GM15510 (cell line): Measurements from ENCODE around the gene PDS5B.

Experiments used
- POLR2A ChIP-seq: IDR thresholded peaks from 3 replicates; pipeline ENCODE4 v1.6.1; 2011; ENCODE audit warnings: borderline replicate concordance; ENCODE audit not compliant: insufficient read length; ENCODE audit errors: extremely low read depth

PDS5B gene

GRCh38 chr13:32587811-32588170 lies 1.5 kb downstream of the PDS5B start:
- no peak for TF ChIP-seq POLR2A

DNA sequence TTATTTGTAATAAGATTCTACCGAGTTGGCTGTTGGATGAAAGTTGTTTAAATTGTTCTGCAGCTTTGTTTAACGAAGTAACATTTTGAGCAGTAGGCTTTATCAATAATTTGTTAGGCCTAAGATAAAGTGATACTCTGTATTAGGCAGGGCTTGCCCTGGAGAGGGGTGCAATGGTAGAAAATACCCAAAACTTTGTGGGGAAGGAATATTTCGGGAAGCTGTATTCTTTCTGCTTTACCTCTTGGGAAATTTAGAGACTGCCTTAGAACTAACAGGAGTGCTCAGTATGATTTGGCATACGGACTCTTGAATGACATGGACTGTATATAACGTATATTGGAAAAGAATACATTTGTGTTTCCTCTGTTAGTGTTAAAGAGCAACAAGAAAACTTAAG lies 2.5 kb downstream of the PDS5B start:
- no peak for TF ChIP-seq POLR2A

GRCh38 chr13:32589471-32589870 lies 3.2 kb downstream of the PDS5B start:
- TF ChIP-seq POLR2A, result no peak

DNA sequence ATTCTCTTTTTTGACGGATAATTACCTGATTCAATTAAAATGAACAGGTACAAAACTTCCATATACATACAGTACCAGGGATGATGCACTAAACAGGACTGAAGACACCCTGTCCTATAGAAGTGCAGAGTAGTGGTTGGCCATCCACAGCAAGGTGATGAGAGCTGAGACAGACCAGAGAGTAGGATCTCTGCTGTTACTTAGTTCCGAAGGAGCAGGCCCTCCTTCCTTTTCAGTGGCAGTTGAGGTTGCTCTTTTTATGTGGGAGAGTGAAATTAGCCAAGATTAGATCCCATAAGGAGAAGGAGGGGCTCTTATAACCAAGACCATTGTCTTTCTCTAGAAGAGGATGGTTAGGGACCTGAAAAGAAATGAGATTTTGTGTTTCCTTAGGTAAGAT lies 4.0 kb downstream of the PDS5B start:
- no peak for TF ChIP-seq POLR2A

- TF ChIP-seq POLR2A, result no peak
These were observed 5.8 kb downstream of the PDS5B start for GRCh38 chr13:32592082-32592481.

- TF ChIP-seq POLR2A, result no peak
These were observed 8.0 kb downstream of the PDS5B start for GRCh38 chr13:32594157-32594738.

- TF ChIP-seq POLR2A, result no peak
These were observed 9.1 kb downstream of the PDS5B start for GRCh38 chr13:32595306-32595705.

DNA sequence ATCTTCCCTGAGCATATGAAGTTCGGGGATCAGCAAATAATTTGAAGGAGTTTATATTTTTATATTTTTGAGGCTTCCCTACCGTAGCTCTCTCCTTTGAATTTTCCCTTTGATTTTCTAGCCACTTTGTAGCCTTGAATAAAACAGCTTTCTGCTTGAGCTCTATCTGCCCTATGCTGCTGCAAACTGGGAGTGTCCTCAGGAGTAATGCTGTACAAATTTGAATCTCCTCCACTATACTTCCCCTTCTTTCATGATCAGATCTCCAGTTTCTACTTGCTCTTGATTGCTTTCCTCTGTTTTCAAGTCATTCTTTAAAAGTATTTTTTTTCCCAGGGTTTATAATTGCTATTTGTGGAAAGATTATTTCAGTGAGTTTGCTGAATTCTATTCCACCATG lies 14.6 kb downstream of the PDS5B start:
- no peak for TF ChIP-seq POLR2A

GRCh38 chr13:32609428-32609827 lies 23.2 kb downstream of the PDS5B start:
- no peak for TF ChIP-seq POLR2A

DNA sequence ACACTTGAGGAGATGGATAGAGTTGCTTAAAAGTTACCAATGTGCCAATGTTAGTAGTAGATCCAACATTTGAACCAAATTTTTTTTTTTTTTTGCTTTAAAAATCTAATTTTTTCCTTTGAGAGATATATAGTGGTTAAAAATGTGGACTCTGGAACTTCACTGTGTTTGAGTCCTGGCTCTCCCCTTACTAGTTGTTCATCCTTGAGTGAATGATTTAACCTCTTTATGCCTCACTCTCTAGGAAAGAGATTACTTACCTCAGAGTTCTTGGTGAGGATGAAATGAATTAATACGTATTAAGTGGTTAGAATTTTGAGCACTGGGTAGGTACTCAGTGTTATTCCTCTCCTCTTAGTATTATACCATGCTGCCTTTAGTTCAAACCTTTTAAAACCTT lies 24.3 kb downstream of the PDS5B start:
- TF ChIP-seq POLR2A, result no peak

GRCh38 chr13:32610977-32611376 lies 24.7 kb downstream of the PDS5B start:
- no peak for TF ChIP-seq POLR2A

DNA sequence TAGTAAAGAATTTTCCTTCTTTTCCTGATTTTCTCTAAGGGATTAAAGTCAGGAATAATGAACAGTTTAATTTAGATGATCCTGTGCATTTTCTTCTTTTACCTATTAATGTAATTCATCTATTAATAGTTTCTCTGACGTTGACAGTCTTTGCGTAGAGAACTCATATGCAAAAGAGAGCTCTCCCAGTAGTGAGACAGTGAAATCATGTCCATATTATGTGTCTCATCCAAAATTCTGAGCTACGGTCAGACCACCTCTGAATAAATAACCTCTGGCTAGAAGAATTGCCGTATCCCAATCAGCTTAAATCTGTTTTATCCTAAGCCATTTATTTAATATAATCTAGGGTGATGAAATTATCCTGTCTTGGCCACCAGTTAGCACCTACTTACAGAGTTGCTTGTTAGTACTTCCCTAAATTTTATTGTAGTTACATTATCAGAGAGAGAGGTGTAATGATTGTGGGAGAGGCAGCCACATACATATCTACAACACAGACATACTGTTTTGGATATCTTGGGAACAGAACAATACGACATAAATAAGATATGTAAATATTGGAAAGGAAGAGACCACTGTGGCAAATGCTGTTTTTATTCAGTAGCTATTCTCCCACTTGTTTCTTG lies 30.7 kb downstream of the PDS5B start:
- TF ChIP-seq POLR2A, result no peak

- TF ChIP-seq POLR2A, result no peak
These were observed 36.6 kb downstream of the PDS5B start for GRCh38 chr13:32622827-32623226.

DNA sequence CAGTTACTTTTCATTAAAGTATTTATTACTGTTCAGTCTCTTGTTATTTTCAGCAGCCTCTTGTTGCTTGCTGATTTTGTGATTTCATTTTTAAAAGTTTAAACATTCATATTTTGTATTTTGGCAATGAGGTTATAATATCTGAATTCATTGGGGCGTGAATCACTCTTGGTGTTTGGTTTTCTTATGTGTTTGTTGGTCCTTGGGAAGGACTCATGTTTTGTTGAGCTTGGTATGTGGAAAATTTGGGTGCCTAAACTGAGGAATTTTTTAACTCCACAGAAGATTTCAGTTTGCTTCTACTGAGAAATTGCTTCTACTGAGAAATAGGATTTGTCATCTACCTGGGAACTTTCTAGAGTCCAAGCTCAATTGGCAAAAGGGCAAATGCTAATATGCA lies 38.2 kb downstream of the PDS5B start:
- no peak for TF ChIP-seq POLR2A

DNA sequence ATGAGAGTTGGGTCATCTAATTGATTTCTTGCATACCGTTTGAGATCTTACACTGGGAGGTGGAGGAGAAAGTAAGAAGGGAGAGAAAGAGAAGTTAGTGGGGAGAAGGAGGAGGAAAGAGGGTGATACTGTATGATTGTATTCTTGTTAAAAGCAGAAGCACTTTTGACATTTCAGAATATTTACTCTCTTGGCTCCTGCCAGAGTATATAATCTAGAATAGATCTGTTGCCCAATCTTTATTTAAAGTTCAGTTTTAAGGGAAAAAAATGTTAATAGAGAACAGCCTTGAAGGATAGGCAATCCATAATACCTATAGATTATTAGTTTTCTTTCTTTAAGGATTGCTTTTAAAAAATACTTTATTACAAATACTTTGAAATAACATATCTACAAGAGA lies 41.5 kb downstream of the PDS5B start:
- no peak for TF ChIP-seq POLR2A

DNA sequence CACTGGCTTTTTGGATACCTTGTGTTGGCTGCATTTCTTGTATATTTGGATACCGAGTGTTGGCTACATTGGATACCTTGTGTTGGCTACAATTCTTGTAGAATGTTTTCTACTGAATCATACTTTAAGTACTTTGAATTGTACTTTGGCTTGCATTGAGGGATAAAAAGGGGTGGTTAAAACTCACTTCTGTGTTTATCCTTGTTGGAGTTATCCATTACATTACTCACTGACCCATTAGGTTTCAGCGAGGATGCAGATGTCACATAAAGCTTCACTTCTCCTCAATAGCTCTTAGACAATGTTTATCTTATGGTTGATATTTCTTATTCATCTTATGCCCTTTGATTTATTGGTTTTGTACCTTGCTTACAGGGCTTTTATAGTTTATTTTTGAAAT lies 43.1 kb downstream of the PDS5B start:
- TF ChIP-seq POLR2A, result no peak

DNA sequence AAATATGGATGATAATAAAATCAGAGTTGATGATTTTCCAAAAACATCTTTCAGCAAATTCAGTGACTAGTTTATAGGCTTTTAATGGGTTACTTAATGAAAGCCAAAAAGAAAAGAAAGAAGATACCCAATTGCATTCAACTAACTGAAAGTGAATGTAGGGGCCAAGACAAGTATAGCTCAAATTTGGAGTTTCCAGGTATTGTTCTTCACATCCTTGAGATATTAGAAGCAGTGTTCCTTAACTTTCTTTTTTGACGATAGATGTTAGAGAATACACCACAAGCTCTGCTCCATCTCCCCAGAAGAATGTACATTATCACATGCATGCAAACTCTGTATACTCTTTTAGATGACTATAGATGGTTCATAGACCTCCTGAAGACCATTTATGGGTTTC lies 43.6 kb downstream of the PDS5B start:
- no peak for TF ChIP-seq POLR2A
